Loucy (cell line): ENCODE results near the gene POLR3B.

ENCODE experiments used
- H2AFZ ChIP-seq: fragments of 200-600 bp; sonication (generic); 2 replicates; pipeline ENCODE4 v1.6.0; 2016; ENCODE audit warnings: antibody characterized with exemption, mild to moderate bottlenecking, low read length, moderate library complexity
- H3F3A ChIP-seq: fragments of 200-600 bp; 2 replicates; pipeline ENCODE4 v1.6.0; 2016; ENCODE audit warnings: antibody characterized with exemption, low read depth, mild to moderate bottlenecking
- H3K27me3 ChIP-seq: fragments of 200-600 bp; sonication (generic); 2 replicates; pipeline ENCODE4 v1.6.1; 2014; ENCODE audit warnings: low read length, mild to moderate bottlenecking; ENCODE audit not compliant: insufficient read depth, poor library complexity, severe bottlenecking
- H3K36me3 ChIP-seq: fragments of 200-600 bp; sonication (generic); 2 replicates; pipeline ENCODE4 v1.6.1; 2016; ENCODE audit warnings: low read length; ENCODE audit not compliant: insufficient read depth
- H3K4me1 ChIP-seq: fragments of 200-600 bp; sonication (generic); 2 replicates; pipeline ENCODE4 v1.5.1; 2014; ENCODE audit warnings: low read length, mild to moderate bottlenecking; ENCODE audit not compliant: insufficient read depth, poor library complexity, severe bottlenecking
- H3K4me2 ChIP-seq: fragments of 200-600 bp; sonication (generic); 2 replicates; pipeline ENCODE4 v1.6.0; 2014; ENCODE audit warnings: antibody characterized with exemption, low read length, low read depth, mild to moderate bottlenecking; ENCODE audit not compliant: poor library complexity, severe bottlenecking
- H3K4me3 ChIP-seq: fragments of 200-600 bp; sonication (generic); 2 replicates; pipeline ENCODE4 v1.5.1; 2014; ENCODE audit warnings: low read length, mild to moderate bottlenecking, mixed read lengths; ENCODE audit not compliant: poor library complexity, severe bottlenecking
- H3K79me2 ChIP-seq: fragments of 200-600 bp; sonication (generic); 2 replicates; pipeline ENCODE4 v1.6.1; 2014; ENCODE audit warnings: low read length; ENCODE audit not compliant: insufficient read depth
- H3K9ac ChIP-seq: fragments of 200-600 bp; sonication (generic); 2 replicates; pipeline ENCODE4 v1.6.0; 2014; ENCODE audit warnings: mild to moderate bottlenecking, low read depth, low read length, moderate library complexity; ENCODE audit not compliant: poor library complexity, severe bottlenecking
- H3K9me2 ChIP-seq: fragments of 200-600 bp; sonication (generic); replicated peaks from 2 replicates; pipeline ENCODE4 v1.6.1; 2016; ENCODE audit warnings: low read depth, low read length, mixed read lengths
- H3K9me3 ChIP-seq: fragments of 200-600 bp; sonication (generic); 2 replicates; pipeline ENCODE4 v1.6.1; 2014; ENCODE audit warnings: mild to moderate bottlenecking, antibody characterized with exemption, low read length, low read depth; ENCODE audit not compliant: insufficient read depth
- H4K20me1 ChIP-seq: fragments of 200-600 bp; sonication (generic); 2 replicates; pipeline ENCODE4 v1.6.0; 2014; ENCODE audit warnings: antibody characterized with exemption, low read length, mild to moderate bottlenecking; ENCODE audit not compliant: insufficient read depth, poor library complexity, severe bottlenecking
- CTCF ChIP-seq: fragments of 200-600 bp; sonication (generic); conservative IDR thresholded peaks from 2 replicates; pipeline ENCODE4 v1.5.1; 2014; ENCODE audit warnings: mild to moderate bottlenecking, antibody characterized with exemption, low read length
- EZH2phosphoT487 ChIP-seq: fragments of 200-600 bp; IDR thresholded peaks from 2 replicates; pipeline ENCODE4 v1.6.1; 2018; ENCODE audit warnings: antibody characterized with exemption, mild to moderate bottlenecking, moderate library complexity, borderline replicate concordance

POLR3B gene

GRCh38 chr12:106452309-106452708, 94.8 kb downstream of the POLR3B start:
- Histone ChIP-seq H3K4me3 (no peak overlapping the region), H3K79me2 (no peaks in the 10 kb centered on the region), H3K27me3 (no peaks in the 10 kb centered on the region), H3K9me2 (no peaks in the 10 kb centered on the region), H3F3A (no peaks in the 10 kb centered on the region), H3K4me2 (no peak overlapping the region), H2AFZ (no peak overlapping the region), H3K4me1 (no peaks in the 10 kb centered on the region), H3K36me3 (peaks cover 7% of the 10 kb centered on the region; the same call in 1 of the 2 replicates), H3K9me3 (no peaks in the 10 kb centered on the region), H4K20me1 (no peaks in the 10 kb centered on the region), H3K9ac (no peak overlapping the region)
- no peak for TF ChIP-seq CTCF
- TF ChIP-seq EZH2phosphoT487, result no peak

- no peaks in the 10 kb centered on the region for H3F3A ChIP-seq
- no peaks in the 10 kb centered on the region for H4K20me1 ChIP-seq
- no peaks in the 10 kb centered on the region for H3K9me2 ChIP-seq
- TF ChIP-seq EZH2phosphoT487, result no peak
- TF ChIP-seq CTCF, result no peak
- H3K9me3 ChIP-seq, result no peaks in the 10 kb centered on the region
- no peaks in the 10 kb centered on the region for H3K79me2 ChIP-seq
- H3K4me2 ChIP-seq, result no peak overlapping the region
- H3K4me3 ChIP-seq, result no peak overlapping the region
- H3K4me1 ChIP-seq, result no peaks in the 10 kb centered on the region
- H3K36me3 ChIP-seq, result peaks cover 28% of the 10 kb centered on the region; the same call in 1 of the 2 replicates
- H3K9ac ChIP-seq, result no peak overlapping the region
- no peaks in the 10 kb centered on the region for H3K27me3 ChIP-seq
- no peak overlapping the region for H2AFZ ChIP-seq
These were observed 97.6 kb downstream of the POLR3B start for GRCh38 chr12:106455111-106455510.

- H3K9me2 ChIP-seq, result no peaks in the 10 kb centered on the region
These were observed 101.6 kb downstream of the POLR3B start for GRCh38 chr12:106459124-106459523.

More at GRCh38 chr12:106459124-106459523, 101.6 kb downstream of the POLR3B start:
- Histone ChIP-seq H3K27me3 (no peaks in the 10 kb centered on the region), H3F3A (no peaks in the 10 kb centered on the region), H3K4me2 (no peak overlapping the region), H3K79me2 (no peaks in the 10 kb centered on the region), H4K20me1 (no peaks in the 10 kb centered on the region), H3K9me3 (no peaks in the 10 kb centered on the region), H2AFZ (no peak overlapping the region), H3K9ac (no peak overlapping the region), H3K36me3 (peaks cover 34% of the 10 kb centered on the region; the same call in 1 of the 2 replicates), H3K4me3 (no peak overlapping the region), H3K4me1 (no peaks in the 10 kb centered on the region)
- TF ChIP-seq EZH2phosphoT487 (no peak), CTCF (no peak)
